T-helper 2 cell treated with Interferon-gamma antibody and Interleukin-4, amounts not matched to agents 5 μg/mL and 100 μg/mL, for 36 hours (primary cell): Measurements from ENCODE around the gene ROR2.
"Not testable (repeated sequence)": the region's sequence is repeated elsewhere in the genome, so short reads cannot be mapped to it uniquely, and the experiment has no call there.

ENCODE experiments used
- DNase-seq: peaks from one replicate; pipeline ENCODE4 v3.0.0; 2021; ENCODE audit warnings: low spot score
- H3K27ac Mint-ChIP-seq: one replicate; pipeline ENCODE4 v1.8.0; 2021; ENCODE audit warnings: mild to moderate bottlenecking, mixed read lengths
- H3K27me3 Mint-ChIP-seq: one replicate; pipeline ENCODE4 v1.8.0; 2021; ENCODE audit warnings: low read depth, mixed read lengths
- H3K36me3 Mint-ChIP-seq: one replicate; pipeline ENCODE4 v1.8.0; 2021; ENCODE audit warnings: low read depth, mixed read lengths
- H3K4me1 Mint-ChIP-seq: one replicate; pipeline ENCODE4 v1.8.0; 2021; ENCODE audit warnings: low read depth, mixed read lengths
- H3K4me3 Mint-ChIP-seq: one replicate; pipeline ENCODE4 v1.8.0; 2022; ENCODE audit warnings: mild to moderate bottlenecking, moderate library complexity, mixed read lengths
- H3K9me3 Mint-ChIP-seq: one replicate; pipeline ENCODE4 v1.8.0; 2021; ENCODE audit warnings: mixed read lengths

The ROR2 gene

DNA sequence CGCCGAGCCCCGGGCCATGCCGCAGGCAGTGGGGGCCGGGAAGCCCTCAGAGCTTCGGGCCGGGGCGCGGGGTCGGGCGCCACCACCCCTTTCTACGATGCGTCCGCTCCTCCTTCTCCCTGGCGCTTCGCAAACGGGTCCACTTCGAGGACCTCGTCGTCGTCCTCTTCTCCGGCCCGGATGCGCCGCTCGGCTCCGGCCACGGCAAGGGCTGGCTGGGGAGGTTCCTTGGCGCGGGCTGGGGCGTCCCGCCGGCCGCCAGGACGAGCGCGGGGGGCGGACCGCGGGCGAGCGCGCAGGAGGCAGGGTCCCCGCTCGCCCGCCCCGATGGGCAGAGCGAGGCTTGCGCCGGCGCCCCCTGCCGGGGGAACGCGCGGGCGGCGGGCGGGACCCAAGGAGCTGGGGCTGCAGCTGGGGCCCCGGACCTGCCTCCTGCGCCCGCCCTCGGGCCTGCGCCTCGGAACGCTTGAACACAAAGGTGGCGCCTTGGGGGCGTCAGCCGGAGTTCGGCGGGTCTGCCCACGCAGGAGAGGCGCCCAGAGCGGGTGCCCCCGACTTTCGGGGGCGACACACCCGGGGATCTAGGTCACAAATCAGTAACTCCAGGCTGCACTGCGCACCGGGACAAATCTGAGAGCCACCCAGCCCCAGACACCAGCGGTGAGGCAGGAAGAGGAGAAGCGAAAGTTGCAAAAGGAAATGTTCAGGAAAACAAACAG, at the start of gene ROR2:
Gene ROR2, minus strand, starts transcription at position 283 of the 719 bp plus-strand sequence.
- Mint-ChIP-seq H3K9me3 (no peaks in the 10 kb centered on the region), H3K4me3 (peak within 1 kb of the TSS; percentile 76), H3K27ac (no peak within 1 kb of the TSS)

DNA sequence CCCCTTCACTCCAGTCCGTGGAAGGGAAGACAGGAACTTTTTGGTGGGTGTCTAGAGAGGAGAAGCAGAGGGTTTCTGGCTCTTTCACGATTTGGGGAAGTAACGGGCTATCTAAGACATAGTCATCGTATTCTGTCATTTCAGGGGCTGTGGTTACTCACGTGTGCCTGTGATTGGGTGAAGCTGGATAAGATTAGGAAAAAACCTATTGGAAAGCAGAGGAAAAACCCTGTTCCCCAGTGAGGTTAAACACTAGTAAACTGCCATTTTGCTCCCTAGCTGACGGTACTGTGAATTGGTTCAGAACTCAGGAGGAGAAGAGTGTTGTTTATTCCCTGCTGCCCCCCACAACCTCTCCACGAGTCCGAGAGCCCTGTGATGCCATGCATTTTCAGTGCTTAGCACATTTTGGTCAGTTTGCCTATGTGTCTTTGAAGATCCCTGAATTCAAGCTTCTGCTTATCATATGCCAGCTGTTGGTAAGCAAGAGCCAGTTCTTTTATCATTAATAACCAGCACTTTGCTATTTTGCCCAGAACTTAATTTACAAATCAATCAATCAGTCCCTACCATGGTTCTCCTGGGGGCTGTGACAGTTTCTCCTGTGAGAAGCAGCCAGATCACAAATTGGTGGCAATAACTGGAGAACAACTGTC, 45.1 kb upstream of the ROR2 start:
- Mint-ChIP-seq H3K4me1 (no peaks in the 10 kb centered on the region), H3K36me3 (no peaks in the 10 kb centered on the region), H3K27ac (no peak overlapping the region), H3K4me3 (no peak overlapping the region), H3K27me3 (peaks cover 13% of the 10 kb centered on the region), H3K9me3 (no peaks in the 10 kb centered on the region)
- DNase-seq, result no peak

More for the DNA sequence above, at the start of gene ROR2:
- Mint-ChIP-seq H3K36me3 (no peaks in the 10 kb centered on the region), H3K4me1 (peaks cover 7% of the 10 kb centered on the region), H3K27me3 (peaks cover 73% of the 10 kb centered on the region)
- DNase-seq, result peak; percentile 52

DNA sequence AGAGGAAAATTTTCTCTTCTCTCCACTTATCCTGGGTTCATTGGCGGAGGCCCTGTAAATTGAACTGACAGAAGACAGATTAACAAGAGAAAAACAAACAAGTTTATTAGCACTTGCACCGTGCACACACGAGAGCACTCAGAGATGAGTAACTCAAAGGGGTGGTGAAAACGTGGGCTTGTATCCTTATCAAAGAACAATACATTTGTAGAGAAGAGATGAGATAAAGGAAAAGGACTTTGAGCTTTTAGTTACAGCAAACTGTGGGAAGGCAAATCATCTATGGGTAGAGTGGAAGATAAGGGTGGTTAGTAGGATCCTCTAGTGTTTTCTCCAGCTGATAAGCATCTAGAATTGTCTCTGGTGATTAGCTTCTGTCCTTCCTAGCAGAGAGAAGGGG, 44.4 kb upstream of the ROR2 start:
- Mint-ChIP-seq H3K27ac (no peak overlapping the region), H3K9me3 (no peaks in the 10 kb centered on the region), H3K4me3 (no peak overlapping the region), H3K4me1 (no peaks in the 10 kb centered on the region), H3K36me3 (no peaks in the 10 kb centered on the region), H3K27me3 (peaks cover 10% of the 10 kb centered on the region)
- no peak for DNase-seq

DNA sequence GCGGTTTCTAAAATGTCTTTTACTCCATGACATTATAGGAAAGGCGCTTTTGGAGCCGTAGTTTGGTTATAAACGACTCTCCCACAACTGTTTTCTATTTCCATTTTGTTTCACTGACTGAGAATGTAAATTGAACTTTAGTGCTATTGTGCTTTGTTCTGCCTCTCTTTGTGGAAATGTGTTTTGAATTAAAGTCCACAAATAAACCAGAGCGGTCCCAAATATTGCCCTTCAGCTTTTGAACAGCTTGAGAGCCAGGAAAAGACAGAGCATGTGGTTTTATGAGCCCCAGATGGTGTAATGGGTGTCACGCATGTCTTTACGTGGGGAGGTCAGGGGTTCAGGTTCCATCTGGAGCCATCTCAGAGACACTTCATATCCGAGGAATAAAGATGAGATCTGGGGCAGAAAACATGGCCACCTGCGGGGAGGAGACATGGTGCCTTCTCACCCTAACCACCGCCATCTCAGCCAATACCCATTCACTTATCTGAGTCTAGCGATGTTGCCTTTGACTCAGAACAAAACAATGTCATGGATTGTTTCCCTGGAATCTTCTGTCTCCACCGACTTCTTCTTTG, 42.5 kb upstream of the ROR2 start:
- no peak overlapping the region for H3K27ac Mint-ChIP-seq
- H3K36me3 Mint-ChIP-seq, result no peaks in the 10 kb centered on the region
- no peak overlapping the region for H3K4me3 Mint-ChIP-seq
- H3K27me3 Mint-ChIP-seq, result peaks cover 6% of the 10 kb centered on the region
- DNase-seq, result no peak
- no peaks in the 10 kb centered on the region for H3K9me3 Mint-ChIP-seq
- H3K4me1 Mint-ChIP-seq, result no peaks in the 10 kb centered on the region

DNA sequence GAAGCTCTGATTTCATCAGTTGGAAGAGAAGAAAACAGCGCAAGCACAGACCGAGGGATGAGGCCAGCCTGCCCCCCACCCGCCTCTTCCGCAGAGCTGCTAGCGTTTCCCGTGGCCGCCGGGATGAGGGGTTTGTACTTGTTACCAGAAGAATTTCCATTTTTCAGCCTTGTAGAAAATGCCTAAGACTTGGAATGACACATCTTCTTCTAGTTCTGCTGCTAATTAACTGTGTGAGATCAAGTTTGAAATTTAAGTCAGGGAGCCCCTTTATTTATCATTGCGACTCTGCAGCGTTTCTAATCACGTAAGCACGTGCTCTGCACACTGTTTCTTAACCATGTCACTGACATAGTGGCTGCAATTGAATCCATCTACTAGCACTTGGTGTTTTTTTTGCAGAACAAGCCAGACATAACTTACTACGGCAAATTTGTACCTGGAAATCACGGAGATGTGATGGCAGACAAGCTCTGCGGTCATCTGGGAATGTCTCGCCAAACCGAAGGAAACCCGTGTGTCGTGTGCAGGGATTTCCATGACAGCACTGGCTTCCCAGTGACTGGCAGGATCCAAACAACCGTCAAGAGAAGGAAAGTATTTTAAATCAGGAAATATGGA, 41.8 kb upstream of the ROR2 start:
- Mint-ChIP-seq H3K27ac (no peak overlapping the region), H3K27me3 (peaks cover 6% of the 10 kb centered on the region)

DNA sequence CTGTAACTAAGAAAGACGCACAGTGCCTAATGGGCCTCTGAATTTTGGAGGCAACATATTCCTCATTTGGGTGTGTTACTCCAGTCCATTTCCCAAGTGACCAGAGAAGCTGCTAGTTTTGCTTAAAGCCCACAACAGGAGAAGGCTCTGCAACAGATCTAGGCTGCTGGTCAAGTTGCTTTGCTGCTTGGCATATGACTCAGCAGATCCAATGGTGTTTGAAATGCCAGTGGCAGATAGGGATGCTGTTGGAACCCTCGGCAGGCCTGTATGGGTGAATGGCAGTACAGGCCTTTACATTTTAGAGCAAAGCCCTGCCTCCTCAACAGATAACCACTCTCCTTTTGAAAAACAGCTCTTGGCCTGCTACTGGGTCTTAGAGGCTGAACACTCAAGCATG, 36.2 kb upstream of the ROR2 start:
- peaks cover 2% of the 10 kb centered on the region for H3K27me3 Mint-ChIP-seq
- no peak for DNase-seq
- H3K27ac Mint-ChIP-seq, result no peak overlapping the region
- H3K4me3 Mint-ChIP-seq, result no peak overlapping the region
- H3K36me3 Mint-ChIP-seq, result no peaks in the 10 kb centered on the region
- peaks cover 6% of the 10 kb centered on the region for H3K9me3 Mint-ChIP-seq
- no peaks in the 10 kb centered on the region for H3K4me1 Mint-ChIP-seq

More for the DNA sequence above, 41.8 kb upstream of the ROR2 start:
- no peak overlapping the region for H3K4me3 Mint-ChIP-seq
- H3K36me3 Mint-ChIP-seq, result no peaks in the 10 kb centered on the region
- H3K9me3 Mint-ChIP-seq, result no peaks in the 10 kb centered on the region
- no peak for DNase-seq
- no peaks in the 10 kb centered on the region for H3K4me1 Mint-ChIP-seq

DNA sequence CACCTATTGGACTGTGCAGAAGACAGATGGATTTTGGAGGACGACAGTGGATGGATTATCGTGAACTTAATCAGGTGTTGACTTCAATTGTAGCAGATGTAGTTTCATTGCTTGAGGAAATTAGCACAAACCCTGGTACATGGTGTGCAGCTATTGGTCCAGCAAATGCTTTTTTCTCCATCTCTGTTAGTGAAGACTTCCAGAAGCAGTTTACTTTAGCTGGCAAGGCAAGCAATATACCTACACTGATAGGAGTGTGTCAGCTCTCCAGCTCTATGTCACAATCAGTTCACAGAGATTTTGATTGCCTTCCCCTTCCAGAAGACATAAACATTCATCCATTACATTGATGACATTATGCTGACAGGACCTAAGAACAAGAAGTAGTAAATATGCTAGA, 35.7 kb upstream of the ROR2 start:
- Mint-ChIP-seq H3K4me1 (no peaks in the 10 kb centered on the region), H3K36me3 (no peaks in the 10 kb centered on the region), H3K4me3 (no peak overlapping the region), H3K9me3 (peaks cover 7% of the 10 kb centered on the region), H3K27ac (no peak overlapping the region), H3K27me3 (peaks cover 2% of the 10 kb centered on the region)
- DNase-seq, result no peak

DNA sequence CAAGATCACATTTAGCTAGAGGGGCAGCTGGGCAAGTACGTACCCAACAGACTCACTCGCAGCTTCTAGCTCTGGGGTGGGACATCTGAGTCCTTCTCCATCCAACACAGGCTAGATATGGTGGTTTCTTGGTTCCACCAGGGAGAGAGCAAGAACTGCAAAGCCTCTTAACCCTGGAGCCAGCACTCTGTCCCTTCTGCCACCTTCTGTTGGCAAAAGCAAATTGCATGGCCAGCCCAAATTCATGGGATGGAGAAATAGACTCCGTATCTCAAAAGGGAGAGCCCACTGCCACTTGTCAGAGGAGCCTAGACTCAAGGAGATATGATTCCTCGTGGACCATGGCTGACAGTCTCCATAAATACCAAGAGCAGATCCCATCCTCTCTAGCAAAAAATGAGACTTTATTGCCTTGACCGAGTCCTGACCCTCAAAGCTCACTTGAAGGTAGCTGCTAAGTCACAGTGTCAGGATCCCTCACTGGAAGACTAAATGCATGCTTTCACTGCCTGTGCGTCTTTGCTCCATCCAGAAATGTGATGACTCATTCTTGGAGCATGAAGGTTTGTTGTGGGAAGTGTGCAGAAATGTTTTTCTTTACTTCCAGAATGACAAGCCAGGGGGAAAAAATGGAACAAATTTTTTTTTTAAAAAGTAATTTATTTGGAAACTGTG, 28.8 kb upstream of the ROR2 start:
- peaks cover 10% of the 10 kb centered on the region for H3K9me3 Mint-ChIP-seq
- H3K4me3 Mint-ChIP-seq, result no peak overlapping the region
- no peak for DNase-seq
- peaks cover 4% of the 10 kb centered on the region for H3K27me3 Mint-ChIP-seq
- no peaks in the 10 kb centered on the region for H3K4me1 Mint-ChIP-seq
- no peaks in the 10 kb centered on the region for H3K36me3 Mint-ChIP-seq
- no peak overlapping the region for H3K27ac Mint-ChIP-seq

DNA sequence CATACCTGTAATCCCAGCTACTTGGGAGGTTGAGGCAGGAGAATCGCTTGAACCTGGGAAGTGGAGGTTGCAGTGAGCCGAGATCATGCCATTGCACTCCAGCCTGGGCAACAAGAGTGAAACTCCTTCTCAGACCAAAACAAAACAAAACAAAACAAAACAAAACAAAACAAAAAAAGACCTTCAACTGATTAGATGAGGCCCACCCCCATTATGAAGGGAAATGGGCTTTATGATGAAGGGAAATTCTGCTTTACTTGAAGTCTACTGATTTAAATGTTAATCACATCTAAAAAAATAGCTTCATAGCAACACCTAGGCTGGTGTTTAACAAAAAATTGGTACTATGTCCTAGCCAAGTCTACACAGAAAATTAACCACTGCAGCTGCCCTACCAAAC, 25.2 kb upstream of the ROR2 start:
- not testable (repeated sequence) for DNase-seq

DNA sequence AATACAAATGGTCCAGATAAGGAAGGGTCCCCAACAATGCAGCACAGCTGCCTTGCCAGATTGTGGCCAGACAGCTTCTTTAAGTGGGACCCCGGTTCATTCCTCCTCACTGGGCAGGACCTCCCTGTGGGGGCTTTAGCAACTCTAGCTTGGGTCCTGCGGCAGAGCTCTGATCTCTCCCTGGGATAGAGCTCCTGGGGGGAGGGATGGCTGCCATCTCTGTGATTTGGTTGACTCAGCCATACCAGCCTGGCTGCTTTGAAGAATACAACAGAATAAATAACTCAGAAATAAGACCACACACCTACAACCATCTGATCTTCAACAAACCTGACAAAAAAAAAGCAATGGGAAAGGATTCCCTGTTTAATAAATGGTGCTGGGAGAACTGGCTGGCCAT, 22.7 kb upstream of the ROR2 start:
- DNase-seq, result no peak
- Mint-ChIP-seq H3K9me3 (no peaks in the 10 kb centered on the region), H3K36me3 (no peaks in the 10 kb centered on the region), H3K4me1 (no peaks in the 10 kb centered on the region), H3K4me3 (no peak overlapping the region), H3K27me3 (peaks cover 37% of the 10 kb centered on the region), H3K27ac (no peak overlapping the region)

More for the DNA sequence above, 25.2 kb upstream of the ROR2 start:
- H3K36me3 Mint-ChIP-seq, H3K27ac Mint-ChIP-seq, H3K4me3 Mint-ChIP-seq, H3K9me3 Mint-ChIP-seq, H3K4me1 Mint-ChIP-seq: not testable (repeated sequence)
- peaks cover 26% of the 10 kb centered on the region for H3K27me3 Mint-ChIP-seq

DNA sequence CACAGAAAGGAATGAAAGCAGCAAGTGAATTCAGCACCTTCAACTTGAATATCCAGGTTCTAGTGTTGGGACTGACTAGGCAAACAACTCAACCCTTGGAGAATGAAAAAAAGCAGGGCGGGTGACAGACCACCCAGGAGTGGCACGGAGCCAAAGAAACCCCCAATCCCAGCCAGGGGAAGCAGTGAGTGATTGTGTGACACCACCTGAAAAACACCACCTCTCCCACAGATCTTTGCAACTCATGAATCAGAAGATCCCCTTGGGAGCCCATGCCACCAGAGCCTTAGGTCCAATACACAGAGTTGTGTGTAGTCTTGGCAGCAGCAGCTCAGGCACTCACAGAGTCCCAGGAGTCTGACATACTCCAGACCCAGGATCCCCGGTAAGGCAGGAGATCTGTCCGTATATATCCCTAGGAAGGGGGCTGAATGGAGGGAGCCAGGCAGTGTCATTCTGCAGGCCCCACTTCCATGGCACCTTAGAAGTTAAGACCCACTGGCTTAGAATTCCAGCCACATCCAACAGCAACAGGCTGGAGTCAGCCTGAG, 22.1 kb upstream of the ROR2 start:
- Mint-ChIP-seq H3K27ac (no peak overlapping the region), H3K4me1 (no peaks in the 10 kb centered on the region), H3K9me3 (no peaks in the 10 kb centered on the region), H3K36me3 (no peaks in the 10 kb centered on the region), H3K27me3 (peaks cover 40% of the 10 kb centered on the region), H3K4me3 (no peak overlapping the region)
- DNase-seq, result no peak

DNA sequence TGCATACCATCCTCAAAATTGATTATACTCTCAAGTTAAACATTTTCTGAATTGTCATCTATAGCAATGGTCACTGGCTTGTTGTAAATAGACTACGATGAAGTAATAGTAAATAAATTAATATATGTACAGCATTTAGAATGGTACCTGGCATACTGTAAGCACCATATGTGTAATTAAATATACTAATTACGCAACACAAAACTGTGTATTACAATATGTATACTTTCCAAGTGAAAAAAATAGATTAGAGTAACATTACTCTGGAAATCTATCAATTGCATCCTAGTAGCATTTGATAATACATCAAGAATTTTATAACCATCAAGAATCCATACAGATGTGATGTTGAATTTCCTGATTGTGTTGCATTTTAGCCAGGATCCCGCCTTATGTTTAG, 17.2 kb upstream of the ROR2 start:
- H3K27me3 Mint-ChIP-seq, result peaks cover 40% of the 10 kb centered on the region

DNA sequence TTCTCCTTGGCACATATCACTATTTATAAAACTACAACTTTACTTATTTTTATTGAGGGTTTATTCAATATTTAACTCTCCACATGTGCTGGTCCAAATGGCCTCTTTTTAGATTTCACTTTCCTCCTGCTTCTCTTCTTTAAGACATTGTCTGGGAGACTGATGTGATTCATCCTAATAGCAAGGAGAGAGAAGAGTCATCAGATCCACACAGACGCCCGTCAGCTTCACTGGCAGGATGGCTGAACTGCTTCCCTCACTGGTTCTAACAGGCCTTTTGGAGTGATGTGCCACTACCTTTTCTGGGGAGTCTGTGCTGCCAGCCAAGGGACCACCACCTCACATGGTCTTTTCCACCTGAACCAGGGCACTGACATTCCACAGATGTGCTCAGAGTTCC, 16.5 kb upstream of the ROR2 start:
- no peak overlapping the region for H3K27ac Mint-ChIP-seq
- no peaks in the 10 kb centered on the region for H3K9me3 Mint-ChIP-seq
- H3K4me3 Mint-ChIP-seq, result no peak overlapping the region
- H3K36me3 Mint-ChIP-seq, result no peaks in the 10 kb centered on the region
- peaks cover 2% of the 10 kb centered on the region for H3K4me1 Mint-ChIP-seq
- DNase-seq, result no peak
- H3K27me3 Mint-ChIP-seq, result peaks cover 35% of the 10 kb centered on the region

More for the DNA sequence above, 17.2 kb upstream of the ROR2 start:
- no peak overlapping the region for H3K4me3 Mint-ChIP-seq
- no peaks in the 10 kb centered on the region for H3K9me3 Mint-ChIP-seq
- peaks cover under 1% of the 10 kb centered on the region for H3K4me1 Mint-ChIP-seq
- no peaks in the 10 kb centered on the region for H3K36me3 Mint-ChIP-seq
- H3K27ac Mint-ChIP-seq, result no peak overlapping the region
- DNase-seq, result no peak
